Nephron progenitor cell (in vitro differentiated cells): ENCODE results near the gene NOS2.
"Not testable (repeated sequence)": the region's sequence is repeated elsewhere in the genome, so short reads cannot be mapped to it uniquely, and the experiment has no call there.

Source experiments
- DNase-seq: peaks from one replicate; pipeline ENCODE4 v3.0.0; 2021
- H3K27ac Mint-ChIP-seq: 2 replicates; pipeline ENCODE4 v1.8.0; 2021; ENCODE audit warnings: mild to moderate bottlenecking, moderate library complexity, mixed read lengths
- H3K27me3 Mint-ChIP-seq: 2 replicates; pipeline ENCODE4 v1.8.0; 2021; ENCODE audit warnings: mild to moderate bottlenecking, low read depth, mixed read lengths; ENCODE audit not compliant: poor library complexity
- H3K36me3 Mint-ChIP-seq: 2 replicates; pipeline ENCODE4 v1.8.0; 2021; ENCODE audit warnings: low read depth, mixed read lengths
- H3K4me1 Mint-ChIP-seq: 2 replicates; pipeline ENCODE4 v1.8.0; 2021; ENCODE audit warnings: mixed read lengths
- H3K4me3 Mint-ChIP-seq: 2 replicates; pipeline ENCODE4 v1.8.0; 2021; ENCODE audit warnings: mild to moderate bottlenecking, moderate library complexity, mixed read lengths
- H3K9me3 Mint-ChIP-seq: 2 replicates; pipeline ENCODE4 v1.8.0; 2021; ENCODE audit warnings: mild to moderate bottlenecking, moderate library complexity, mixed read lengths
- CTCF ChIP-seq: fragments of 200-600 bp; sonication (generic); IDR thresholded peaks from 2 replicates; pipeline ENCODE4 v1.5.0; 2021; ENCODE audit warnings: antibody characterized with exemption

Gene NOS2

GRCh38 chr17:27743281-27743885, 56.9 kb downstream of the NOS2 start:
- TF ChIP-seq CTCF = no peak
- H3K36me3 Mint-ChIP-seq = no peaks in the 10 kb centered on the region
- H3K4me1 Mint-ChIP-seq = peaks cover 13% of the 10 kb centered on the region
- H3K9me3 Mint-ChIP-seq = no peaks in the 10 kb centered on the region
- H3K27ac Mint-ChIP-seq = peak overlapping the region; percentile 84
- DNase-seq = no peak
- H3K4me3 Mint-ChIP-seq = no peak overlapping the region
- H3K27me3 Mint-ChIP-seq = no peaks in the 10 kb centered on the region

DNA sequence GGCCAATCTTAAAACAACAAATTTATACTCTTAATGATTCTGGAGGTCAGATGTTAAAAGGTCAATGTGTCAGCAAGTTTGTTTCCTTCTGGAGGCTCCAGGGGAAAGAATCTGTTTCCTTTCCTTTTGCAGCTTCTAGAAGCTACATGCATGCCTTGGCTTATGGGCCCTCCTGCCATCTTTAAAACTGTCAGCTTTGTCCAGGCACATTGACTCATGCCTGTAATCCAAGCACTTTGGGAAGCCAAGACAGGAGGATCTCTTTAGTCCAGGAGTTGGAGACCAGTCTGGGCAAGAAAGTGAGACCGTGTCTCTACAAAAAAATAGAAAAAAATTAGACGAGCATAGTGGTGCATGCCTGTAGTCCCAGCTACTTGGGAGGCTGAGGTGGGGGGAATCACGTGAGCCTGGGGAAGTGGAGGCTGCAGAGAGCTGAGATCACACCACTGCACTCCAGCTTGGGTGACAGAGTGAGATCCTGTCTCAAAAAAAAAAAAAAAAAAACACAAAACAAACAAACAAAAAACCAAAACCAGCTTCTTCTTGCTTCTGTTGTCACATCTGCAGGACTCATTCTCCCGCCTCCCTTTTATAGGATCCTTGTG, 58.3 kb downstream of the NOS2 start:
- Mint-ChIP-seq H3K9me3 (no peaks in the 10 kb centered on the region), H3K27me3 (no peaks in the 10 kb centered on the region), H3K4me3 (no peak overlapping the region), H3K27ac (no peak overlapping the region), H3K36me3 (no peaks in the 10 kb centered on the region), H3K4me1 (peaks cover 13% of the 10 kb centered on the region)
- TF ChIP-seq CTCF = no peak
- DNase-seq = no peak

- H3K36me3 Mint-ChIP-seq = no peaks in the 10 kb centered on the region
- H3K4me1 Mint-ChIP-seq = peaks cover 13% of the 10 kb centered on the region
- no peaks in the 10 kb centered on the region for H3K27me3 Mint-ChIP-seq
- H3K4me3 Mint-ChIP-seq = no peak overlapping the region
- no peaks in the 10 kb centered on the region for H3K9me3 Mint-ChIP-seq
- no peak for TF ChIP-seq CTCF
- DNase-seq = no peak
- H3K27ac Mint-ChIP-seq = no peak overlapping the region
Measured at GRCh38 chr17:27741361-27741861, 58.9 kb downstream of the NOS2 start.

- H3K4me3 Mint-ChIP-seq, H3K9me3 Mint-ChIP-seq, DNase-seq, H3K27me3 Mint-ChIP-seq, H3K36me3 Mint-ChIP-seq, H3K27ac Mint-ChIP-seq: not testable (repeated sequence)
- H3K4me1 Mint-ChIP-seq = peaks cover 13% of the 10 kb centered on the region
Measured at GRCh38 chr17:27740541-27740940, 59.8 kb downstream of the NOS2 start.

DNA sequence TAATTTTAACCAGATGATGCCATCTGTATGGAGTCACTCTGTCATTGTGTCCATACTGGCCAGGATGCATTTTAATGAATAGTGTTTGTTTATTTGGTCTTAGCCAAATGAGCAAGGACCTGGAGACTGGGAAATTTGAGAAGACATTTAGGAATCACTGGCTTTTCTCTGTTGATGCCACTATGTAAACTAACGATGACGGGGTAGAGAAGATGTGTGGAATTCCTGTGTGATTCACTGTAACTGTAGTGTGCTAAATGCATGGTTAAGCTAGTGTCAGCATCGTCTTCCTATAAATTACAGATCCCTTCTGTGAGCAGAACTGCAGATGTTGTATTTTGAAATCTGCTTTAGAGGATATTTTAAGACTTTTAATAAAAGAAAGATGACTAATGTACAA, 66.6 kb downstream of the NOS2 start:
- no peak for DNase-seq
- TF ChIP-seq CTCF = no peak
- Mint-ChIP-seq H3K4me1 (no peaks in the 10 kb centered on the region), H3K36me3 (no peaks in the 10 kb centered on the region), H3K9me3 (no peaks in the 10 kb centered on the region), H3K4me3 (no peak overlapping the region), H3K27ac (no peak overlapping the region), H3K27me3 (peaks cover 9% of the 10 kb centered on the region)

- H3K27me3 Mint-ChIP-seq, DNase-seq, H3K4me3 Mint-ChIP-seq, H3K4me1 Mint-ChIP-seq, H3K36me3 Mint-ChIP-seq, H3K27ac Mint-ChIP-seq, H3K9me3 Mint-ChIP-seq: not testable (repeated sequence)
Measured at GRCh38 chr17:27732746-27733145, 67.6 kb downstream of the NOS2 start.

DNA sequence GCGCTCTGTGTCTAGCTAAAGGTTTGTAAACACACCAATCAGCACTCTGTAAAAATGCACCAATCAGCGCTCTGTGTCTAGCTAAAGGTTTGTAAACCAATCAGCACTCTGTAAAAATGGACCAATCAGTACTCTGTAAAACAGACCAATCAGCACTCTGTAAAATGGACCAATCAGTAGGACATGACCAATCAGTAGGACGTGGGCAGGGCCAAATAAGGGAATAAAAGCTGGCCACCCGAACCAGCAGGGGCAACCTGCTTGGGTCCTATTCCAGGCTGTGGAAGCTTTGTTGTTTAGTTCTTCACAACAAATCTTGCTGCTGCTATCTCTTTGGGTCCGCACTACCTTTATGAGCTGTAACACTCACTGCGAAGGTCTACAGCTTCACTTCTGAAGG, 74.3 kb downstream of the NOS2 start:
- H3K36me3 Mint-ChIP-seq, H3K4me3 Mint-ChIP-seq, H3K4me1 Mint-ChIP-seq, H3K27me3 Mint-ChIP-seq, H3K27ac Mint-ChIP-seq, H3K9me3 Mint-ChIP-seq, DNase-seq: not testable (repeated sequence)
